Measurements from ENCODE around the gene SORCS2. TPM values are rescaled to one million over a fixed set of nuclear protein-coding genes. Genes with fewer than 3 reads are reported as not detected.

The SORCS2 gene
- total RNA-seq, 1 donor from 2014 or later: 7.1 TPM

DNA sequence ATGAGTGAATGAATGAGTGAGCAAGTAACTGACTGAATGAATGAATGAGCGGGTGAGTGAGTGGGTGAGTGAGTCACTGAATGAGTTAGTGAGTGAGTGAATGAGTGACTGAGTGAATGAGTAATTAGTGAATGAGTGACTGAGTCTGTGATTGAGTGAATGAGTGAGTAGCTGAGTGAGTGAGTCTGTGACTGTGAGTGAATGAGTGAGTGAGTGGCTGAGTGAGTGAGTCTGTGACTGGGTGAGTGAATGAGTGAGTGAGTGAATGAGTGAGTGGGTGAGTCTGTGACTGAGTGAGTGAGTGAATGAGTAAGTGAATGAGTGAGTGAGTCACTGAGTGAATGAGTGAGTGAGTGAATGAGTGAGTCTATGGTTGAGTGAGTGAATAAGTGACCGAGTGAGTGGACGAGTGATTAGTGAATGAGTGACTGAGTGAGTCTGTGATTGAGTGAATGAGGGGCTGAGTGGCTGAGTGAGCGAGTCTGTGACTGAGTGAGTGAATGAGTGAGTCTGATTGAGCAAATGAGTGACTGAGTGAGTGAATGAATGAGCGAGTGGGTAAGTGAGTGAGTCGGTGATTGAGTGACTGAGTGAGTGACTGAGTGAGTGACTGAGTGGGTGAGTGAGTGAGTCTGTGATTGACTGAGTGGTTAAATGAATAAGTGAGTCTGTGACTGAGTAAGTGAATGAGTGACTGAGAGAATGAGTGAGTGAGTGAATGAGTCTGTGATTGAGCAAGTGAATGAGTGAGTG, 465.4 kb downstream of the SORCS2 start:
- H3K36me3 Mint-ChIP-seq: no peaks in the 10 kb centered on the region
- peaks cover 2% of the 10 kb centered on the region for H3K27me3 Mint-ChIP-seq (ENCODE audit: low read depth)
- DNase-seq (ENCODE audit: low spot score in 2 of 2, unreplicated experiment in 2 of 2): no peak
- H3K9me3 Mint-ChIP-seq: no peaks in the 10 kb centered on the region
- TF ChIP-seq, protein P1, sequence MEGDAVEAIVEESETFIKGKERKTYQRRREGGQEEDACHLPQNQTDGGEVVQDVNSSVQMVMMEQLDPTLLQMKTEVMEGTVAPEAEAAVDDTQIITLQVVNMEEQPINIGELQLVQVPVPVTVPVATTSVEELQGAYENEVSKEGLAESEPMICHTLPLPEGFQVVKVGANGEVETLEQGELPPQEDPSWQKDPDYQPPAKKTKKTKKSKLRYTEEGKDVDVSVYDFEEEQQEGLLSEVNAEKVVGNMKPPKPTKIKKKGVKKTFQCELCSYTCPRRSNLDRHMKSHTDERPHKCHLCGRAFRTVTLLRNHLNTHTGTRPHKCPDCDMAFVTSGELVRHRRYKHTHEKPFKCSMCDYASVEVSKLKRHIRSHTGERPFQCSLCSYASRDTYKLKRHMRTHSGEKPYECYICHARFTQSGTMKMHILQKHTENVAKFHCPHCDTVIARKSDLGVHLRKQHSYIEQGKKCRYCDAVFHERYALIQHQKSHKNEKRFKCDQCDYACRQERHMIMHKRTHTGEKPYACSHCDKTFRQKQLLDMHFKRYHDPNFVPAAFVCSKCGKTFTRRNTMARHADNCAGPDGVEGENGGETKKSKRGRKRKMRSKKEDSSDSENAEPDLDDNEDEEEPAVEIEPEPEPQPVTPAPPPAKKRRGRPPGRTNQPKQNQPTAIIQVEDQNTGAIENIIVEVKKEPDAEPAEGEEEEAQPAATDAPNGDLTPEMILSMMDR (IDR thresholded peaks at IDR 0.05; ENCODE audit: unreplicated experiment): no peak
- no peak overlapping the region for H3K27ac Mint-ChIP-seq
- H3K4me3 Mint-ChIP-seq: no peak overlapping the region
- H3K4me1 Mint-ChIP-seq: peaks cover 6% of the 10 kb centered on the region

GRCh38 chr4:7658341-7659204, 466.2 kb downstream of the SORCS2 start:
- Mint-ChIP-seq H3K4me3 (no peak overlapping the region), H3K36me3 (no peaks in the 10 kb centered on the region), H3K27me3 (ENCODE audit: low read depth) (peaks cover 2% of the 10 kb centered on the region), H3K27ac (no peak overlapping the region), H3K4me1 (peaks cover 5% of the 10 kb centered on the region), H3K9me3 (no peaks in the 10 kb centered on the region)
- TF ChIP-seq, protein P1 (IDR thresholded peaks at IDR 0.05; ENCODE audit: unreplicated experiment): no peak
- no peak for DNase-seq (ENCODE audit: low spot score in 2 of 2, unreplicated experiment in 2 of 2)

DNA sequence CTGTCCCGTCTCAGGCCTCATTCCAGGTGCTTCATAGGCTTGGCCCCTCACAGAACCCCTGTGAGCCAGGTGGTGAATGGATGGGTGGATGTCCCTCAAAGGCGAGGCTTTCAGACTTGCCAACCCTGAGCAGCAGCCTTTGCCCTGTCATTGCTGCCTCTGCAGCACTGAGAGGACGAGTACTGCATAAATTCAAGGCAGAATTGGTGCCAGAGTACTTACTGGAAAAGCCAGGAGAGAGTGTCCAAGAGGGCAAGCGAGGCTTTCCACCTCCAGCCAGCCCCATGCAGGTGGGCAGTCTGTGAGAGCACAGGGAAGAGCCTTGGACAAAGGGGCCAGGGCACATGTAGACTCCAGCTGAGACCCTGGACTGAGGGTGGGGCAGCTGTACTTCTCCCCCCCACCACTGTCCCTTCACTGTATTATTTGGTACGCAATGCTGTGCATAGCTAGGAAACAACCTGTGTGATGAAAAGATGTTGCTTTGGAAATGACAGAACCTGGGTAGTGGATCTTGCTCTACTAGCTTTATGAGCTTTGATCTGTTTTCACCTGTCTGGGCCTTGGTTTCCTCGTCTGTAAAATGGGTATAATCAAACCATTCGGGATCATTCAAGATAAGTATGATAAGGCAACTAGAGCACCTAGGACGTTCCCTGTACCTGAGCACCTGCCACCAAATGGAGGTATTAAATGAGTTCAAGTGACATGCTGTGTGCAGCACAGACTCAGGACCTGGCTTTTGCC, 467.3 kb downstream of the SORCS2 start:
- H3K27ac Mint-ChIP-seq: no peak overlapping the region
- TF ChIP-seq, protein P1 (IDR thresholded peaks at IDR 0.05; ENCODE audit: unreplicated experiment): no peak
- no peaks in the 10 kb centered on the region for H3K9me3 Mint-ChIP-seq
- no peaks in the 10 kb centered on the region for H3K4me1 Mint-ChIP-seq
- no peak for DNase-seq (ENCODE audit: low spot score in 2 of 2, unreplicated experiment in 2 of 2)
- no peaks in the 10 kb centered on the region for H3K36me3 Mint-ChIP-seq
- H3K27me3 Mint-ChIP-seq (ENCODE audit: low read depth): no peaks in the 10 kb centered on the region
- no peak overlapping the region for H3K4me3 Mint-ChIP-seq

DNA sequence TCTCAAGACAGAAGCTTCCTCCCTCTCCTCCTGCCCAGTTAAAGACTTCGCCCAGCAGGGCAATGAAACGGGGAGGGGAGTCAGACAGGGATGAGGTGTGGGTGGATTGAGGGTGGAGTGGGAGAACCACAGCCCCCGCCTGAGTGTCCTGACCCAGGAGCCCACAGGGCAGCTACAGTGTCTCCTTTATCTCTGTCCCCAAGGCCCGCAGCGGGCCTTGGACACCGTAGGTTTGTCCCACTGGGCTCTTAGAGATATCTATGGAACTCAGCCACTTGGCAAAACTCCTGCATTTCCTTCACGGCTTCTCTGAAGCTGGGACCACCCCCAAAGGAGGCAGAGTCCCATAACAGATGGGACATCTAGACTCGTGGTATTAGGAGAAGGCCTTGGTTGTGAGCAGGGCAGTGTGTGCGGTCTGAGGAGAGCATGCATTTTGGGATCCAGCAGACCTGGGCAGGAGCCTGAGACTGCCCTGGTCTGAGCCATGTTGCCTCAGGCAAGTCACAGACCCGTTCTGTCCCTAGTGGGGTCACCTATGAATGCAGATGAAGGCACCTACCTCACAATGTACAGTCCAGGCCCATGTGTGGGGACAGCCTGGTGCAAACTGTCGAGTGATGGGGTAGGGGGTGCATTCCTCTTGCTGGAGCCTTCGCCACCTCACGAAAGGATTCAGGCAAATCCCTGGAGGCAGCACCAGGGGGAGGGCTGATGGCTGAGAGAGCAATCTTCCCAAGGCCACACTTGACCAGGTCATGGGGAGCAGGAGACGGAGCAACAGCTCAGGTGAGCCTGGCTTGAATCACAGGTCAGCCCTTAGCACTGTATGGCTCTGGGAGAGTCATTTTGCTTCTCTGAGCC, 468.1 kb downstream of the SORCS2 start:
- Mint-ChIP-seq H3K27ac (no peak overlapping the region), H3K9me3 (no peaks in the 10 kb centered on the region), H3K36me3 (no peaks in the 10 kb centered on the region), H3K4me3 (no peak overlapping the region), H3K4me1 (no peaks in the 10 kb centered on the region), H3K27me3 (ENCODE audit: low read depth) (peaks cover under 1% of the 10 kb centered on the region)
- DNase-seq (ENCODE audit: low spot score in 2 of 2, unreplicated experiment in 2 of 2): no peak
- TF ChIP-seq, protein P1 (IDR thresholded peaks at IDR 0.05; ENCODE audit: unreplicated experiment): no peak

All from mesothelial cell of epicardium (in vitro differentiated cells).